GM23338 (cell line): ENCODE results near the gene SRRD.

Source experiments
- EZH2 ChIP-seq: fragments of 200-600 bp; sonication (generic); IDR thresholded peaks from one replicate; pipeline ENCODE4 v1.8.0; 2017; ENCODE audit warnings: antibody characterized with exemption, mild to moderate bottlenecking, low read depth; ENCODE audit not compliant: unreplicated experiment
- EZH2phosphoT487 ChIP-seq: fragments of 200-600 bp; sonication (generic); IDR thresholded peaks from one replicate; pipeline ENCODE4 v1.8.1; 2018; ENCODE audit warnings: antibody characterized with exemption; ENCODE audit not compliant: unreplicated experiment
- POLR2AphosphoS5 ChIP-seq: IDR thresholded peaks from 2 replicates; pipeline ENCODE4 v1.6.1; 2016; ENCODE audit warnings: antibody characterized with exemption, low read depth
- TF ChIP-seq, protein P1 (sequence below), 2 experiments: fragments of 200-600 bp in 1 of 2; sonication (generic) in 1 of 2; conservative IDR thresholded peaks; 2 replicates each; pipeline versions ENCODE4 v1.5.1 to v1.6.1; 2016 to 2017; ENCODE audit warnings: antibody characterized with exemption in 2 of 2, low read depth in 2 of 2, mild to moderate bottlenecking in 2 of 2, moderate library complexity in 1 of 2

DNA sequence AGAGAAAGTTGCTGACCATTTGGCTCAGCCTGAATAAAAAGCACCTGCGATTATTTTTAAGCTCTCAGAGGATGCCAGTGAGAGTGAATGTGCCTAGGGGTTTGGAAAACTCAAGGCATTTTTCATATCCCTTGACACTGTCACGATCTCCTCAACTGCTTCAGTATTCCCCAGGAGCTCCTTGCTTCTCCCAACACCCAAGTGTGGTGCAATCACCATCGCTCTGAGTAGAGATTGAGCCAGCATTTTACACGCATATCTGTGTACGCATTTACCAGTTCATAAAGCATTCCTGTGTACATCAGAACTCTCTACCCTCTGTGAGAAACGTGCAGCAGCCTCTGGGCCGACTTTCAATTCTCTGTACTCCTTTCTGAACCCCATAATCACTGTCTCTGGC lies 1.3 kb downstream of the SRRD start:
- TF ChIP-seq, protein P1, sequence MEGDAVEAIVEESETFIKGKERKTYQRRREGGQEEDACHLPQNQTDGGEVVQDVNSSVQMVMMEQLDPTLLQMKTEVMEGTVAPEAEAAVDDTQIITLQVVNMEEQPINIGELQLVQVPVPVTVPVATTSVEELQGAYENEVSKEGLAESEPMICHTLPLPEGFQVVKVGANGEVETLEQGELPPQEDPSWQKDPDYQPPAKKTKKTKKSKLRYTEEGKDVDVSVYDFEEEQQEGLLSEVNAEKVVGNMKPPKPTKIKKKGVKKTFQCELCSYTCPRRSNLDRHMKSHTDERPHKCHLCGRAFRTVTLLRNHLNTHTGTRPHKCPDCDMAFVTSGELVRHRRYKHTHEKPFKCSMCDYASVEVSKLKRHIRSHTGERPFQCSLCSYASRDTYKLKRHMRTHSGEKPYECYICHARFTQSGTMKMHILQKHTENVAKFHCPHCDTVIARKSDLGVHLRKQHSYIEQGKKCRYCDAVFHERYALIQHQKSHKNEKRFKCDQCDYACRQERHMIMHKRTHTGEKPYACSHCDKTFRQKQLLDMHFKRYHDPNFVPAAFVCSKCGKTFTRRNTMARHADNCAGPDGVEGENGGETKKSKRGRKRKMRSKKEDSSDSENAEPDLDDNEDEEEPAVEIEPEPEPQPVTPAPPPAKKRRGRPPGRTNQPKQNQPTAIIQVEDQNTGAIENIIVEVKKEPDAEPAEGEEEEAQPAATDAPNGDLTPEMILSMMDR (conservative IDR thresholded peaks at IDR 0.05; ENCODE audit: low read depth in 2 of 2): no peak
- TF ChIP-seq POLR2AphosphoS5 (no peak), EZH2 (no peak), EZH2phosphoT487 (no peak)
